CD14-positive monocyte (primary cell): ENCODE results near the gene JMJD1C. TPM values are rescaled to one million over a fixed set of nuclear protein-coding genes. Genes with fewer than 3 reads are reported as not detected.

ENCODE experiments used
- DNase-seq, 3 donors: peaks; one replicate each; pipeline ENCODE4 v3.0.0-alpha.2; 2011 to 2022
- H2AFZ ChIP-seq: 2 replicates; pipeline ENCODE4 v1.6.0; 2012; ENCODE audit warnings: mild to moderate bottlenecking, low read depth, low read length, inconsistent platforms; ENCODE audit not compliant: insufficient read depth, poor library complexity, severe bottlenecking
- H3K27ac ChIP-seq, 2 donors: 1 replicate in 1 of 2; 2 replicates in 1 of 2; pipeline ENCODE4 v1.5.1; 2012 to 2013; ENCODE audit warnings: low read length in 2 of 2, control low read depth in 1 of 2, inconsistent platforms in 1 of 2, low read depth in 1 of 2, mild to moderate bottlenecking in 1 of 2
- H3K27me3 ChIP-seq, 2 donors: one replicate each; pipeline versions ENCODE4 v1.6.0 to v1.6.1; 2011 to 2013; ENCODE audit warnings: low read length in 2 of 2; ENCODE audit not compliant: control insufficient read depth in 2 of 2, insufficient read depth in 2 of 2
- H3K36me3 ChIP-seq, 2 donors: replicated peaks in 1 of 2; 1 replicate in 1 of 2; 2 replicates in 1 of 2; pipeline versions ENCODE4 v1.5.1 to v1.6.1; 2012 to 2013; ENCODE audit warnings: low read length in 2 of 2, control low read depth in 1 of 2, inconsistent platforms in 1 of 2, mild to moderate bottlenecking in 1 of 2; ENCODE audit not compliant: insufficient read depth in 2 of 2, control insufficient read depth in 1 of 2
- H3K4me1 ChIP-seq, 2 donors: 1 replicate in 1 of 2; 2 replicates in 1 of 2; pipeline versions ENCODE4 v1.5.1 to v1.6.1; 2012 to 2013; ENCODE audit warnings: low read length in 2 of 2, control low read depth in 1 of 2, inconsistent platforms in 1 of 2, mild to moderate bottlenecking in 1 of 2, moderate library complexity in 1 of 2; ENCODE audit not compliant: insufficient read depth in 2 of 2, control insufficient read depth in 1 of 2
- H3K4me2 ChIP-seq: replicated peaks from 2 replicates; pipeline ENCODE3; 2012; ENCODE audit warnings: low read length, moderate library complexity, mild to moderate bottlenecking; ENCODE audit not compliant: poor library complexity, severe bottlenecking; ENCODE audit errors: extremely low read depth
- H3K4me3 ChIP-seq, 3 experiments: fragments of 200-600 bp in 1 of 3; sonication (generic) in 1 of 3; replicated peaks in 1 of 3; 1 replicate in 2 of 3; 2 replicates in 1 of 3; pipeline ENCODE4 v1.5.1; 2011 to 2013; ENCODE audit warnings: low read length in 3 of 3, mild to moderate bottlenecking in 3 of 3, control low read depth in 2 of 3, low read depth in 2 of 3, inconsistent platforms in 1 of 3, moderate library complexity in 1 of 3
- H3K79me2 ChIP-seq: 2 replicates; pipeline ENCODE4 v1.6.0; 2012; ENCODE audit warnings: mild to moderate bottlenecking, control low read depth, inconsistent platforms, low read length, moderate library complexity; ENCODE audit not compliant: insufficient read depth
- H3K9ac ChIP-seq: 2 replicates; pipeline ENCODE4 v1.6.0; 2017; ENCODE audit warnings: low read length, mild to moderate bottlenecking; ENCODE audit not compliant: insufficient read depth, poor library complexity, severe bottlenecking
- H3K9me3 ChIP-seq, 2 donors: replicated peaks in 1 of 2; 1 replicate in 1 of 2; 2 replicates in 1 of 2; pipeline versions ENCODE4 v1.5.1 to v1.6.1; 2012 to 2013; ENCODE audit warnings: low read length in 2 of 2, control low read depth in 1 of 2; ENCODE audit not compliant: control insufficient read depth in 1 of 2, insufficient read depth in 1 of 2
- H4K20me1 ChIP-seq: 2 replicates; pipeline ENCODE4 v1.6.0; 2012; ENCODE audit warnings: mild to moderate bottlenecking, low read length, control low read depth, moderate library complexity; ENCODE audit not compliant: insufficient read depth
- H3K27ac Mint-ChIP-seq, 7 donors: one replicate each; pipeline ENCODE4 v1.8.0; 2020; ENCODE audit warnings: mild to moderate bottlenecking in 7 of 7, mixed read lengths in 7 of 7, moderate library complexity in 6 of 7, inconsistent platforms in 2 of 7
- H3K27me3 Mint-ChIP-seq, 3 donors: one replicate each; pipeline ENCODE4 v1.8.0; 2021 to 2022; ENCODE audit warnings: low read depth in 3 of 3, mild to moderate bottlenecking in 3 of 3, mixed read lengths in 3 of 3, moderate library complexity in 3 of 3, inconsistent platforms in 1 of 3
- H3K36me3 Mint-ChIP-seq, 2 donors: one replicate each; pipeline ENCODE4 v1.8.0; 2020; ENCODE audit warnings: mixed read lengths in 2 of 2, inconsistent platforms in 1 of 2, mild to moderate bottlenecking in 1 of 2
- H3K4me1 Mint-ChIP-seq: one replicate; pipeline ENCODE4 v1.8.0; 2020; ENCODE audit warnings: mild to moderate bottlenecking, mixed read lengths
- H3K4me3 Mint-ChIP-seq, 2 donors: one replicate each; pipeline ENCODE4 v1.8.0; 2020; ENCODE audit warnings: mild to moderate bottlenecking in 2 of 2, mixed read lengths in 2 of 2, moderate library complexity in 1 of 2
- H3K9me3 Mint-ChIP-seq, 7 donors: one replicate each; pipeline ENCODE4 v1.8.0; 2020 to 2022; ENCODE audit warnings: mixed read lengths in 7 of 7, mild to moderate bottlenecking in 6 of 7, moderate library complexity in 6 of 7, inconsistent platforms in 2 of 7
- CTCF ChIP-seq: fragments of 200-600 bp; IDR thresholded peaks from one replicate; pipeline ENCODE4 v1.8.0; 2022; ENCODE audit warnings: antibody characterized with exemption, mild to moderate bottlenecking
- WGBS: methylation state at CpG from one replicate; pipeline ENCODE4 v1.1.5; 2013; ENCODE audit warnings: missing lambda C conversion rate; ENCODE audit not compliant: insufficient coverage; 5-methylcytosine and 5-hydroxymethylcytosine counted together
- intact Hi-C, 2 donors: fragments of 100-400 bp; cut with micrococcal nuclease; formaldehyde crosslinking; loops; one replicate each; pipeline versions ENCODE4 v1.15.0 to v1.15.1; 2023
- polyA plus RNA-seq, 3 donors: library from polyadenylated mRNA; depleted of rRNA in 1 of 3; unstranded in 2 of 3; stranded (reverse) in 1 of 3; fragments of 300-500 nt in 2 of 3; fragments of >200 nt in 1 of 3; fragmentation: Illumina TruSeq in 2 of 3; gene quantifications; 1 replicate in 2 of 3; 2 replicates in 1 of 3; pipeline ENCODE4 v1.2.3, GENCODE V29; 2012 to 2021

Gene JMJD1C
- polyA plus RNA-seq, 3 donors: 27.8 to 84.8 (median 46.5) TPM

GRCh38 chr10:63385254-63385653, 80.5 kb downstream of the JMJD1C start:
- H3K4me1 Mint-ChIP-seq: peaks cover 32% of the 10 kb centered on the region
- Histone ChIP-seq H3K79me2 (peaks cover 69% of the 10 kb centered on the region), H3K9me3 (no peaks in the 10 kb centered on the region), H2AFZ (no peak overlapping the region), H4K20me1 (peaks cover 55% of the 10 kb centered on the region), H3K9ac (no peak overlapping the region), H3K27ac (no peak overlapping the region), H3K27me3 (peaks cover 0 to 6% of the 10 kb centered on the region in 2 donors), H3K4me2 (no peak overlapping the region), H3K36me3 (no peaks in the 10 kb centered on the region), H3K4me3 (no peak overlapping the region), H3K4me1 (peaks cover 10 to 15% of the 10 kb centered on the region in 2 donors)
- peaks cover 10 to 23% (median 11%) of the 10 kb centered on the region in 3 donors for H3K27me3 Mint-ChIP-seq
- WGBS: 73% methylated on average over 2 of the region's 5 CpGs
- no peak overlapping the region for H3K4me3 Mint-ChIP-seq
- no peak for DNase-seq
- intact Hi-C loops: no loop called here
- H3K9me3 Mint-ChIP-seq: peaks cover under 1 to 4% (median 2%) of the 10 kb centered on the region in 7 donors
- H3K36me3 Mint-ChIP-seq: peaks cover 6 to 23% of the 10 kb centered on the region in 2 donors
- no peak overlapping the region for H3K27ac Mint-ChIP-seq
- TF ChIP-seq CTCF: no peak

GRCh38 chr10:63384675-63385074, 81.1 kb downstream of the JMJD1C start:
- WGBS: no CpG with 5 or more reads among the region's 2 CpGs
- Mint-ChIP-seq H3K27ac (no peak overlapping the region), H3K36me3 (peaks cover 4 to 21% of the 10 kb centered on the region in 2 donors), H3K4me3 (no peak overlapping the region), H3K9me3 (peaks cover 0 to under 1% (median 0%) of the 10 kb centered on the region in 7 donors), H3K4me1 (peaks cover 28% of the 10 kb centered on the region), H3K27me3 (peaks cover 10 to 23% (median 11%) of the 10 kb centered on the region in 3 donors)
- Histone ChIP-seq H3K79me2 (peaks cover 63% of the 10 kb centered on the region), H2AFZ (no peak overlapping the region), H3K9me3 (no peaks in the 10 kb centered on the region), H3K27ac (no peak overlapping the region), H3K4me2 (no peak overlapping the region), H3K36me3 (no peaks in the 10 kb centered on the region), H3K9ac (no peak overlapping the region), H4K20me1 (peaks cover 55% of the 10 kb centered on the region), H3K4me1 (peaks cover 10 to 15% of the 10 kb centered on the region in 2 donors), H3K4me3 (no peak overlapping the region), H3K27me3 (peaks cover 0 to 6% of the 10 kb centered on the region in 2 donors)
- no peak for DNase-seq
- intact Hi-C loops: no loop called here
- TF ChIP-seq CTCF: no peak
